Left cardiac atrium (tissue), 4 donors: Measurements from ENCODE around the gene PLEKHA8. TPM values are rescaled to one million over a fixed set of nuclear protein-coding genes. Genes with fewer than 3 reads are reported as not detected.

Experiments
- ATAC-seq, 2 donors: fragments of 200-7000 bp; cut with Tn5 transposase; one replicate each; pipeline ENCODE4 v1.9.1; 2020; ENCODE audit warnings: mild to moderate bottlenecking in 2 of 2, moderate library complexity in 2 of 2
- DNase-seq: peaks from one replicate; pipeline ENCODE4 v3.0.0-alpha.2; 2020
- intact Hi-C, 2 donors: fragments of 100-400 bp; cut with DNase I; formaldehyde crosslinking; loops; one replicate each; pipeline versions ENCODE4 v1.14.1 to v1.15.1; 2022 to 2023
- total RNA-seq, 2 donors: library from RNA; stranded (reverse); fragmentation: NEBNext Ultra II Directional; extraction: Animal tissue kit (Norgen Biotek cat#: 25700); gene quantifications; one replicate each; pipeline ENCODE4 v1.2.1, GENCODE V29; 2021
- donor health status: DM: no; HTN: yes; CAD: no.
- donor health status: DM: no; HTN: yes; CAD: no; lungs with severe emphysema.
- donor health status: DM: yes; HTN: yes; CAD: no.
- donor health status: Dilated cardiomyopathy.

Gene PLEKHA8
- total RNA-seq, 2 donors from 2014 or later = 4.5 to 5.3 TPM

DNA sequence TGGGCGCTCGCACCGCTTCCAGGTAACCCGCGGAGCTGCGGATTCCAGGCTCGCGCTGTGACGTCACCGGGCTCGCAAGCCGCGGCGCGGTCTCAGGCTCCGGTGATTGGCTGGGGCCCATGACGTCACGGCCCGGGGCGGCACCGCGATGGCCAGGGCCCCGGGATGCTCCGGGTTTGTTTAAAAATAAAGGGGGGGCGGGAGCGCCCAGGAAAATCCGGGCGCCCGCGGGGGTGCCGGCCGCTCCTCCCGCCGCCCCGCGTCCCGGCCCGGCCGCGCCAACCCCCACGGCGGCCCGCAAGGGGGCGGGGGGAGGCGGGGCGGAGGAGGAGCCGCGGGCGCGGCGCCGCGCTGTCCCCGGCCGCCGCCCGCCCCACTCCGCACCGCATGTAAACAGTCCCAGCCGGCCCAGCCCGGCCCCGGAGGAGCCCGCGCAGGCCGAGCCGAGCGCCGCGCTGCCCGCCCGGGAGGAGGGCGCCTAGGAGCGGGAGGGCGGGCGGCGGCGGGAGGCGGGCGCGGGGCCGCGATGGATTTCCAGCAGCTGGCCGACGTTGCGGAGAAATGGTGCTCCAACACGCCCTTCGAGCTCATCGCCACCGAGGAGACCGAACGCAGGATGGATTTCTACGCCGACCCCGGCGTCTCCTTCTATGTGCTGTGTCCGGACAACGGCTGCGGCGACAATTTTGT, 106.5 kb downstream of the PLEKHA8 start, which contains the start of gene MTURN:
TSS of gene MTURN (plus strand) at position 376 of the 690 bp plus-strand sequence. CDS start at position 527, 151 bp downstream.
- intact Hi-C loops = no loop called here
- DNase-seq = peak; percentile 93
- ATAC-seq = peak; percentile 82 to 84

DNA sequence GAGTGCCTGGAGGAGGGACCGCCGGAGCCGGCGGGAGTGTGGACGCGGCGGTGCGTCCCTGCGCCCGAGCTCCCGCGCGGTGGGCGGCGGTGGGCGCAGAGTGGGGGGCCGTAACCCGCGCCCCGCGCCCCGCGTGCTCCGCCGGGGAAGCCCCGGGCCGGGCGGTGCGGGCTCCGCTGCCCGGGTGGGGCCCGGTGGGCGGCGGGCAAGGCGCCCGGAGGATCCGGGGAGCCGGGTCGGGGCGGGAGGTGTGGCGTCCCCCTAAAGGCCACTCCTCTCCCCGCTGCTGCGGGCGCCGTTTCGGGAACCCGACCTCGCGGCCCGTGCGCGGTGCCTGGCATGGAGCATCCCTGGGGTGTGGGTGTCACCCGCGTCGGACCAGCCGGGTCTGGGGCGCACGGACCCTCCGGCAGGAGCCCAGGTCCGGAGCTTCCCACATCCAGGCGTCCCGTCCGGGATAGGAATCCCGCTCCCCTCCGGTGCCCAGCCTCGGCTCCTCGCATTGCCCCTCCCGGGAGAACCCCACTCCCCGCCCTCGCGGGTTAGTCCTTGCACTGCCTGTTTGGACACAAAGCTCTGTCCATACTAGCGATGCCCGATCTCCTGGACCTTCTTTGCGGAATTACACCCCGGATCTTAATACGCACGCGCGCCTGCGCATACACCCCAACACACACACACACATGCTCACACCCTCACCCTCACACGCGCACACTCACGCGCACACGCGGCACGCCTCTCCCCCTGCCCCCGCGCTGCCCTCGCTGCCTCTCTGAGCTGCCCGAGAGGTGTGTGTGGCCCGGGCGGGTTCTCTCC, 107.3 kb downstream of the PLEKHA8 start:
- ATAC-seq = peak; percentile 54 to 75
- DNase-seq = peak; percentile 70
- intact Hi-C loops = no loop called here

DNA sequence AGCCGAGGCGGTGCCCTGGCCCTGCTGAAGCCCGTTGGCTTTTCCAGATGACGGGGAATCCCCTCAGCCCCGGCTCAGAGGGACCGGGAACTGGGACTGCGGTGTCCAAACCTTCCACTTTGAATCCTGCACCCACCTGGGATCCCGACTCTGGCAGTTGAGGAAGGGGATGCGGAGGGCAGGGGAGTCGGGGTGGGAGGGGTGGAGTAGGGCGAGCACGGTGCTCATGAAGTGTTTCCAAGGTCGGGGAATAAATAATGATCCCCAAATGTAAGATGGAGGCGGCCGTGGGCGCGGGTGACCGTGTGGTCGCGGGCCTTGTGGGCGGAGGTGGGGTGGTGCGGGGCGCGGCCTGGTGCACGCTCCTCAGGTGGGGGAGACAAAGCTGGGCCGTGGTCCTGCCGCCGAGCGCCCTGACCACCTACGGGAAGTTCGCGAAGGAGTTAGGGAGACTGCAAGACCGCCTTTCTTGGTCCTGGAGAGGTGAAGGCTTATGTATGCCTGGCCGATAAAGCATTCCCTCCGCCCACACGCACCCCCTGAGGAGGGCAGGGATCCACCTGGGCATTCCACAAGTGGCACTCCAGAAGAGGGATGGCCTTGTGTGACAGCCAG, 108.0 kb downstream of the PLEKHA8 start:
- peak in 1 of 2 donors; percentile 1 for ATAC-seq
- intact Hi-C loops = no loop called here
- no peak for DNase-seq

DNA sequence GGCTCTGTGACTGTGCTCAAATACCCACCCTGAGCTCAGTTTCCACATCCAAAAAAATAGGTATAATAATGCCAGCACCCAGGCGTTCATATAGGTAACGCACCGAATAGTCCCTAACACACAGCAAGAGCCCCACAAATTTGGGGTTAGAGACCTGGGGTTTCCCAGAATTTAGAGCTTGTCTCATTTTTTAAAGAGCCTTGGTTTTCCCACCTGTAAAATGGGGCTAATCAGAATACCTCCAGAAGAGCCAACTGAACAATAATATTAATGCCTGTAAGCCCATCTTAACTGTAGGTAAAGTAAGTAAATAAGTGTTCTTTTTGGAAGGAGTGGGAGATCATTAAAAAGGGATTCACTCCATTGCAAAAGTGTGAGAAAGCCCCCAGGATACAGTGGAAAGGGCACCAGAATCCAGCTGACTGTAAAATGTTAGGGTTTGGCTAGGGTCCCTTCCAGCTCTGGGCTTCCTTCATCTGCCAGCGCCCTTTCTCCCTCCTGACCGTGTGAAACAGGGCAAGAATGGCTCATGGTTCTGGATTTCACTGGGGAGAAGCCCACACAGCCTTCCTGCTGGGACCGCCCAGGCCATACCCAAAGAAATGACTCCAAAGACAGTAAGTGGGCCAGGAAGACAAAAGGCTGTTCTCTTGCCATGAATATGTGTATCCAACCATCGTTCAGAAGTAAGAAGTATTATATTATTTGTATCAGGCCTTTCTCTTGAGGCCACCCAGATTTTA, 108.7 kb downstream of the PLEKHA8 start:
- intact Hi-C loops = no loop called here
- DNase-seq (no peak), ATAC-seq (no peak)

DNA sequence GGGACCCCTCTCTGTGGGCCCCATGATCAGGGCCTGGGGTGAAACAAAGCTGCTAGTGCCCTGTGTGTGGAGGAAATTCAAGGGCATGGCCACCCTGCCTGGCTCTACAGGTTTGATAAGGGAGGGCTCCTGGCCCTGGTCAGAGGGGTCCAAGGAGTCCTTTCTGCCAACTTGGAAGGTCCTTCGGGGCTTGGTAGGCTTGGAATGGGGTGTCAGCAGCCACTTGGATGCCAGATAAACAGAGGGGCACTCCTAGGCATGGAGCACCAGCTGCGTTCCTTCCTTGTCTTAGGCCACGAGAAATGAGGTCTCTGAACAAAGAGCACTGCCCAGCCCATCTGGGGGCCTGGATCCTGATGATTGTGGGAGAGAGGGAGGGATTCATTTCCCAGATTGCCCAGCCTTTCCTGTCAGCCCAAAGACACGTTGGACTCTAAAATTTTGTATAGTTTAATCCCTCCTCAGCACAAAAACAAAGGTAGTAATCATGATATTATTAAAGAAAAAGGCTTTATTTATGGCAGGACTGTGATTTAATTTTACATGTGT, 111.7 kb downstream of the PLEKHA8 start:
- DNase-seq (no peak), ATAC-seq (no peak)
- intact Hi-C loops = no loop called here

DNA sequence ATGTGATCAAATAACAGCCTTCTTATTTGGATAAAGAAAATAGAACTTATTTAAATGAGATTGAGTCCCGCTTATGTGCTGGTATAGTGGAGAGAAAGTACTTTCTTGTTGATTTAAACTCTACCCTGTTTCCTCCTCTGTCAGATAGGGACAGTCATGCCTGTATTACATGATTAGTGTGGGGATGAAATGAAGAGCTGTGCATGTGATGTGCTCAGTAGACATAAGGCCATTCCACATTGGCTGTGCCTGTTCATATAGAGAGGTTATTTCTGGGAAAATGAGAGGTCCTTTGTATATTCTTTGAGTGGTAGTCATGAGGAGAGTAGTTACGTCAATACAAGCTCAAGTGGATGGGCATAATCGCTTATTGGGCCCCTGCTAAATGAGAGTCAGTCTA, 112.2 kb downstream of the PLEKHA8 start:
- no peak for DNase-seq
- no peak for ATAC-seq
- intact Hi-C loops = no loop called here

DNA sequence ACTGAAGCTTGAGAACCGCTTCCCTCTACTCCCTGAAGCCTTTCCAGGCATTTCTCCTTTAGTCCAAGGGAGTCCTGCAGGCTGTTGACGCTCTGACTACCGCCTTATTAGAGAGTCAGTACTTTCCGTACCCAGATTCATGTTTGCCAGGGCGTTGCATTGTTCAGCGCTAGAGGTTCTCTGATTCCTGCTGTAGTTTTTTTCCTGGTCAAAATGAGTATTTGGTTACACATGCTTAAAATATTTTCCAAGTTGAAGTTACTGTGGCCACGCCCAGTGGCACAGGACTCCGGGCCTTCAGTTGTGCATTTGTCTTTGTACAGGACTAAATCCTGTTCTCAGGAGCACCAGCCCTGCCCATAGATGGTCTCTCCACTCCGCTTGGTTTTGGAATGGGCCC, 114.5 kb downstream of the PLEKHA8 start:
- ATAC-seq = peak in 1 of 2 donors; percentile 79
- intact Hi-C loops = no loop called here
- peak; percentile 69 for DNase-seq

DNA sequence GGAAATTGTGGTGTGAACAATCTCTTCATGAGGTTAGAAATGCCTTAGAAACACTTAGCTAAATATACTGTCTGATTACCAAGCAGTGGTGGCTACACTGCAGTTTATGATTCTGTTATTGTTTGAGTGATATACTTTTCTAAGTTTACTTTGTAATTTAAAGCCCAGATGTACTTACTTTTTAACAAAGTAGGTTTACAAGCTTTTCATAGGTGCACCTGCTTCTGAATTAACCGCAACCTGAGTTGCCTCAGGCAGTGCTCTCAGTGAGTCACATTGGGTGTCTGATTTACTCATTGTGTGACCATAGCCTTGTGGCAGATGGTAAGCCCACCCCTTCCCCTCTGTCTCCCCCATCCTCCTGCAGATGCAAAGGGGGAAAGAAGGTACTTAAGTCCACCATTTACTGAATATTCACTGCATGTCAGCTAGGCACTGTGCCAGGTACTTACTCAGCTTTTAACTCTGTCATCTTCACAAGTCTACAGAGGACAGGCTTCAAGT, 115.6 kb downstream of the PLEKHA8 start:
- intact Hi-C loops = no loop called here
- ATAC-seq (peak in 1 of 2 donors; percentile 5), DNase-seq (no peak)

DNA sequence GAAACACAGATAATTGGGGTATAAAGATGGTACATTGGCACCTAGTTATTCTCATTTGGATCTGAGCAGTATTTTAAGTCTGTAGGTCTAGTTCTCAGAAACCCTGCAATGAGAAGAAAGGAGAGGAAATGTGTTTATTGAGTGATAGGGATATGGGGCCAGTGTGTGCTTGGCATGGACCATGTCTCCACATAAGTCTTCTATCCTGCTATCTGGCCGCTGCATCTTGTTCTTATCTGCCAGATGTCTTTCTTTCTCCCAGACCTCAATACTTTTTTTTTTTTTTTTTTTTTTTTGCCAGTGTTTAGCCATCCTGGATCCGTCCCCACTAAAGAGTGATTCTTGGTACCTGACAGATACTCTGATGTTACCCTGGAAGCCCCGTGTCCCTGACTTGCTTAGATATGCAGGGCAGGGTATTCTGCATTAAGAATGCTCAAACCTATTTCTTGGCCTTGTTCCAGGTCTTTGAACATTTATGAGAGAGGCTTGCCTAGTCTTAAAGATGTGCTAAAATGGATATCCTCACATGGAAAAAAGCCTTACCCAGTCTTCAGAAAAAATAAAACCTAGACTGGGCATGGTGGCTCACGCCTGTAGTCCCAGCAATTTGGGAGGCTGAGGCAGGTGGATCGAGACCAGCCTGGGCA, 116.6 kb downstream of the PLEKHA8 start:
- ATAC-seq (no peak), DNase-seq (no peak)

DNA sequence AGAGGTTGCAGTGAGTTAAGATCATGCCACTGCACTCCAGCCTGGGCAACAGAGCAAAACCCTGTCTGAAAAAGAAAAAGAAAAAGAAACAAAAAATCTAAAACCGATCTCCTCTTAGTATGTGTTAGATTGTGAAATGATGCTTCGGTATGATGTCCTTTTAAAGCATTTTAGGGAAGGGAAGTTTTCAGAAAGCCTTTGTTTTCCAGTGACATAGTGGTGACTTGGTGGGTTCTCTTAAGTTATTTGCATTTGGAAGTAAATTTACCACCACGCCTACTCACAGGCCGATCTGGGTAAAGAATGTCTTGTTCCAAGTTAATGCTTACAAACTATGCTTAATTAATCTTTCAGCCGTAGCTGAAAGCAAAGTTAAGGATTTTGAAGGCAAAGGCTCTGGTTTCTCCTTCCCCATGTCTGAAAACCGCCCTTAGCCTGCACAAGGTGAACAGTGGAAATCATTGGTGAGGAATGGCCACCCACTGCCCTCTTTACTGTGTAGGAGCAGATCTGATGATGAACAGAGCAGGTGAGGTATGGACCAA, 117.3 kb downstream of the PLEKHA8 start:
- intact Hi-C loops = no loop called here
- ATAC-seq (no peak), DNase-seq (no peak)

More for the DNA sequence above, 116.6 kb downstream of the PLEKHA8 start:
- intact Hi-C loops = no loop called here

DNA sequence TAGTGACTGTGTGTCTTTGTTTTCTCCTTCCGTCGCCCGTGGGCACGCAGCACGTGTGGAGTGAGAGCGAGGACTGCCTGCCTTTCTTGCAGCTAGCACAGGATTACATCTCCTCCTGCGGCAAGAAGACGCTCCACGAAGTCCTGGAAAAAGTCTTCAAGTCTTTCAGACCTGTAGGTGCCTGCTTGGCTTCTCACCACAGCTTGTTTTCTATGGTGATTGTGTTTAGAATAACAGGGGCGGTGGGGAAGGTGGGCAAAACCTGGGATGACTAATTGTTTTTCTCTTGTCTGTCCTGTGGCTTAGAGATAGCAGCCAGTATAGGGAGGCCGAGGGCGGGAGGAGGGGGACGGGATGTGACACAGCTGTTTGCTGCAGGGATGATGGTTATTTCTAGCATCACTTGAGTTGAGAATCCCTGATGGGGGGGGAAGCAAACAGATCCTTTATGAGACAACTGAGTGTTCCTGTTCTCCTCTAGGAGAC, 118.0 kb downstream of the PLEKHA8 start:
- intact Hi-C loops = no loop called here
- DNase-seq (no peak), ATAC-seq (peak; percentile 43 to 70)

DNA sequence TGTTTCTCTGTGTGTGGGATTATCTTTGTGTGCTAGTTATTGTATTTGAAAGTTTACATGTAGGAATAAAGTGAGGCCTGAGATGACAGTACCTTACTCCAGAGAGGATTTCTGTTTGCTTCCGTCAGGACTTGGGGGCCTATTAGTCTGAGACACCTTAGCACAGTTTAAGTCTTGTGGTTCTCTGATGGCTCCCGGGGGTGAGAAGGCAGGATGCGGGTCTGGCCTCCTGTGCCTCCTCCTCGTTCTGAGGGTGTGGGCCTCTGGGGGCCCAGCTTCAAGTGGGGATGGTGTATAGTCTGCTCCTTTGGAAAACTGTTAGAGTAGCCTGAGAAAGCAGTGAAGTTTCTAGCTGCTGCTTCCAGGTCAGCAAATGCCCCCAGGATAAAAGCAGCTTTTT, 119.0 kb downstream of the PLEKHA8 start:
- no peak for ATAC-seq
- intact Hi-C loops = no loop called here
- DNase-seq = no peak

DNA sequence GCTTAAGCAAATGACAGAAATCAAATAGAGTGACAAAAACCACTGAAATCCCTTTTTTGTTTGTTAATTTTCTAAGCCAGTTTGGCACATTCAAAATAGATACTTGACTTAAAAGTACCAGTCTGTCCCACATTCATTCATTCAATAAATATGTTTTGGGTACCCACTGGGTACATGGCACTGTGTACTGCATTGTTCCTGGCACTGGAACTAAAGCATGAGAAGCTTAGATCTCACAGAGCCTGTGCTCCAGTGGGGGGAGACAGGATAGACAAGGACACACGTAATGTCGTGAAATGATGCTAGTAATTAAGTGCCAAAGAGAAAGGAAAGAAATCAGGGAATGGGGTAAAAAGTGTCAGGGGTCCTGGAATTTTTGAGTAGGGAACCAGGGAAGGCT, 119.6 kb downstream of the PLEKHA8 start:
- DNase-seq (no peak), ATAC-seq (no peak)
- intact Hi-C loops = no loop called here

DNA sequence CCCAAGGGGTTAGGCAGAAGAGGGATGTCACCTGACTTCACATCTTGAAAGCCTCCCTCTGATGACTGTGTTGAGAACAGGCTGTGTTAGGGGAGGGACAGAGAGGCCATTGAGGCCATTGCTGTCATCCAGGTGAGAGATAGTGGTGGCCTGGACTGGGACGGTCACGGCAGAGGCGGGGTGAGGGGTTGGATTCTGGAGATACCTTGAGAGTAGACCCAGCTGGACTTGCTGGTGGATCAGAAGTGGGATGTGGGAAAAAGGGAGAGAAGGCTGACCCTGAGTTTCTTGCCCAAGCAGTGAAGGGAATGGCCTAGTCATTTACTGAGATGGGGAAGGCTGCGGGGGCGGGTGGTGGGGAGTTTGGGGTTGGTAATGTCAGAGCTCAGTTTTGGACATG, 120.2 kb downstream of the PLEKHA8 start:
- ATAC-seq (no peak), DNase-seq (no peak)
- intact Hi-C loops = no loop called here

DNA sequence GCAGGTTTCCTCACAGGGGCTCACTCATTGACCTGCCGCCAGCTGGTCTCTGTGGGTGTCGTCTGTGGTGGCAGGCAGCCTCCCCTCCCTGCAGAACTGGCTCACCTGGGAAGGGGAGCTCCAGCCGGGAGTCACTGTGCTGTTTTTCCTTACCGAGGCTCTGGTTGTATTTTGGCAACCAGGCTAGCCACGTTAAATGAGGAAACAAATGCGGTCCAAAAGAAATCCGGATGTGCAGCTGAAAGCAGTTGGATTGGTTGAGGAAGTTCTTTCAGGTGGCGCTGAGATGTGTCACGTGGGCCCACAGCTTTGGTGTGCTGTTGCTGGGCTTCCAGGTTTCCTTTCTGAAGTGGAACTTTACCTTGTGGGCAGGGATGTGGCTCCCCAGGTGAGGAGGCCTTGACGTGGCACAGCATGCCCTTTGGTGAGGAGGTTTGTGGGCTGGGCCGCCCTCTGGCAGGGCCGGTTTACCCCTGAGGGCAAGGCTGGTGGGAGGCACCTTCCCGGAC, 120.8 kb downstream of the PLEKHA8 start:
- peak in 1 of 2 donors; percentile 36 for ATAC-seq
- intact Hi-C loops = no loop called here
- no peak for DNase-seq

DNA sequence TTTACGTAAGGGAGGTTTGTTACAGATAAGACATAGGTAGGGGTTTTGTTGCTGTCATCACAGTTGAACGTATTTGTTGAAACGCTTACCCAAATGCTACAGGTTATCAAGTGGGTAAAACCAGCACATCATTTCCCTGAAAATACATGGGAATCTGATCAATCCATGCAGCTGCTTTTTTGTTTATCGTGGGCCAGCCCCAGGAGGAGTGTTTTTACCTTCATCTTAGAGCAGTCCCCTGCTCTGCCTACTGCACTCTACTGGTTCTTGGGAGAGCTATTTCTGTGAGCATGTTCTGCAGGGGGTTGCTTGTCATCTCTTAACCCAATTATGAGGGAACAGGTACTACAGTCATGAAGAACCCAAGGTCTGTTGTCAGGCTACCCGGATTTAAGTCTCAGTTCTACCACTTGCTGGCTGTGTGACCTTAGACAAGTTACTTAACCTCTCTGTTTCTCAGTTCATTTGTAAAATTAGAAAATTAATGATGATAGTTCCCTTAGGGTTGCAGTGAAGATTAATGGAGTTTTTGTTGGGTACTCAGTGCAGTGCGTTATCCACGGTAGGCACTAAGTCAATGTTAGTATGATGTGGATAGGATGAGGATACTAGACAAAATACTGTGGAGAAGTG, 121.5 kb downstream of the PLEKHA8 start:
- DNase-seq (no peak), ATAC-seq (peak in 1 of 2 donors; percentile 30)
- intact Hi-C loops = no loop called here

DNA sequence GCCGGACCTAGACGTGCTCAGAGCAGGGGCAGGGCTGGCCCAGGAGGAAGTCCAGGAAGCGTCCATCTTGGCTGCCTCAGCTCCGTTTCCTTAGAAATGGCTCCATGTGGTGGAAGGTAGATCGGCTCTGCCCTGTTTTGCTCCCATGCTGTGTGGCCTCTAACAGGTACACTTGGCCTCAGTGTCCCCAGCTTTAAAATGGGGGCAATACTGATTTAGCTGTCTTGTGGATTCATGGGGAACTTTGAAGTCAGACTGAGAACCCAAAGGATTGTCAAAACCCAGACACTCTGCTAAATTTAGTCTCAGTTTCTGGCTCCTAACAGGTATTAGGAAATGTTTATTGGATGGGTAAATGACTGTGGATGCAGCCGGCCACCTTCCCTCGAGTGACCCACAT, 122.5 kb downstream of the PLEKHA8 start:
- ATAC-seq = no peak
- intact Hi-C loops = no loop called here
- DNase-seq = no peak
